Activated naive CD8-positive, alpha-beta T cell treated with anti-CD3 and anti-CD28 coated beads, Interleukin-2, amount 50 U/mL, for 24 hours (primary cell): ENCODE data around the gene HP1BP3.

Experiments used
- ATAC-seq: fragments of 150-1000 bp; cut with Tn5 transposase; one replicate; pipeline ENCODE4 v1.10.0; 2021
- DNase-seq: peaks from one replicate; pipeline ENCODE4 v3.0.0; 2021
- H3K27ac Mint-ChIP-seq: one replicate; pipeline ENCODE4 v1.8.0; 2021; ENCODE audit warnings: mild to moderate bottlenecking, mixed read lengths
- H3K27me3 Mint-ChIP-seq: one replicate; pipeline ENCODE4 v1.8.0; 2021; ENCODE audit warnings: mixed read lengths
- H3K36me3 Mint-ChIP-seq: one replicate; pipeline ENCODE4 v1.8.0; 2021; ENCODE audit warnings: low read depth, mixed read lengths
- H3K4me1 Mint-ChIP-seq: one replicate; pipeline ENCODE4 v1.8.0; 2021; ENCODE audit warnings: mixed read lengths
- H3K4me3 Mint-ChIP-seq: one replicate; pipeline ENCODE4 v1.8.0; 2021; ENCODE audit warnings: mild to moderate bottlenecking, moderate library complexity, mixed read lengths
- H3K9me3 Mint-ChIP-seq: one replicate; pipeline ENCODE4 v1.8.0; 2021; ENCODE audit warnings: mixed read lengths

Gene HP1BP3

DNA sequence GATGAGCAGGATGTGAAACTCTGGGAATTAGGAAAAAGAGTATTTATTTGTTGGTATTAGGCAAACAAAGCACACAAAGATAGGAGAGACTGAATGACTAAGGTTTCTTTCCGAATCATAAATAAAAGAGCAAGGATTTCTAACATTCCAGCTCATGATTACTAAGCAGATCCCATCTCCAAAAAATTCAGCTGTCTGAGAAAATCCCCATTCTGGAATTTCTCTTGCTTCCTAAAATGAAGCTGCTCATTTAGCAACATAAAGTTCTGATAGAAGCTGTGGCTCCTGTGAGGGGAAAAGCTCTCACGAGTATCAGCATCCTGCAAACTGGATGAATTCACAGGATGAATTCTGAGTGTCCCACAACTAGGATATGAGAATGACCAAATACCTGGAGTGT is 47.9 kb downstream of the HP1BP3 start:
- Mint-ChIP-seq H3K9me3 (no peaks in the 10 kb centered on the region), H3K27ac (no peak overlapping the region), H3K27me3 (no peaks in the 10 kb centered on the region), H3K4me1 (no peaks in the 10 kb centered on the region), H3K36me3 (peaks cover 28% of the 10 kb centered on the region), H3K4me3 (no peak overlapping the region)
- ATAC-seq (no peak), DNase-seq (no peak)

DNA sequence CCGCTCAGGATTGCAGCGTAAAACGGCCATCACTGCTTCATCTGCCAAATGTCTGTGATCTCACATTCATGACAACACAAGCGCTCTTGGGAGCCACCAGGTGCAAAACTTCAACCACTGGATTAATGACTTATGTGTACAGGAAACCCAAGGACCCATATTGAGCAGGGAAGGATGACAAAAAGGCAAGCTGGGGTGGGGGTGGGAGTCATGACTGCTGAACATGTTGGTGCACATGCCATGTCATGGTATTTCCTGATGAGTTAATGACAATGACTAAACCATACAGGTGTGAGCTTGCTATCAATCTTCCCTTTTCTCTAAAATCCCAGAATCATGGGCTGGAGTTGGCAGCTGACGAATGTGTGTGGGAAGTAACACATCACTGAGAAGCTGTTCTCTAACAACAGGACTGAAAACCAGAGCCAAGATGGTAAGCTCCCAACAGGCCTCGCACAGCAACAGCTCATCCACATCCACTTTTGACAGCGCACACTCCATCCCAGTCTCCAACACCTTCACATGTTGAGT is 51.5 kb downstream of the HP1BP3 start:
- no peak overlapping the region for H3K4me3 Mint-ChIP-seq
- H3K36me3 Mint-ChIP-seq, result peaks cover 10% of the 10 kb centered on the region
- H3K27me3 Mint-ChIP-seq, result peaks cover 8% of the 10 kb centered on the region
- DNase-seq, result no peak
- H3K4me1 Mint-ChIP-seq, result peaks cover 21% of the 10 kb centered on the region
- no peaks in the 10 kb centered on the region for H3K9me3 Mint-ChIP-seq
- no peak for ATAC-seq
- no peak overlapping the region for H3K27ac Mint-ChIP-seq

DNA sequence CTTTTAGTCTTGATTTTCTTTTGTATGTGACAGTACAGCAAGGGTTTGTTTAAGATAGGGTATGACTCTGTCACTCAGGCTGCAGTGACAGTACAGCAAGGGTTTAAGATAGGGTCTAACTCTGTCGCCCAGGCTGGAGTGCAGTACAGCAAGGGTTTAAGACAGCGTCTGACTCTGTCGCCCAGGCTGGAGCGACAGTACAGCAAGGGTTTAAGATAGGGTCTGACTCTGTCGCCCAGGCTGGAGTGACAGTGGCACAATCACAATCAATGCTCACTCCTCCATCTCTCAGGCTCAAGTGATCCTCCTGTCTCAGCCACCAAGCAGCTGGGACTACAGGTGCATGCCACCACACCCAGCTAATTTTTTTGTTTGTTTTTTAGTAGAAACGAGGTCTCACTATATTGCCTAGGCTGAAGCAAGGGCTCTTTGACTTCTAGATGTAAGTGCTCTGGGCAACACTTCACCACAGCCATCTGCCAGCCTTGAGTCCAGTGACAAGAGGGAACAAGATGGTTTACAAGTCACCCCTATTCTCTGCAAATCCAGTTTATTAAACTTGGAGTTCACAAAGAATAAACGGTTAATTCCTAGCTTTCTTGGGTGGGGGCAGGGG is 53.6 kb downstream of the HP1BP3 start:
- Mint-ChIP-seq H3K4me1 (peaks cover 22% of the 10 kb centered on the region), H3K4me3 (peak overlapping the region; percentile 82), H3K27ac (peak overlapping the region; percentile 76), H3K9me3 (no peaks in the 10 kb centered on the region), H3K27me3 (peaks cover 25% of the 10 kb centered on the region), H3K36me3 (peaks cover 2% of the 10 kb centered on the region)
- DNase-seq, result no peak
- peak; percentile 25 for ATAC-seq

DNA sequence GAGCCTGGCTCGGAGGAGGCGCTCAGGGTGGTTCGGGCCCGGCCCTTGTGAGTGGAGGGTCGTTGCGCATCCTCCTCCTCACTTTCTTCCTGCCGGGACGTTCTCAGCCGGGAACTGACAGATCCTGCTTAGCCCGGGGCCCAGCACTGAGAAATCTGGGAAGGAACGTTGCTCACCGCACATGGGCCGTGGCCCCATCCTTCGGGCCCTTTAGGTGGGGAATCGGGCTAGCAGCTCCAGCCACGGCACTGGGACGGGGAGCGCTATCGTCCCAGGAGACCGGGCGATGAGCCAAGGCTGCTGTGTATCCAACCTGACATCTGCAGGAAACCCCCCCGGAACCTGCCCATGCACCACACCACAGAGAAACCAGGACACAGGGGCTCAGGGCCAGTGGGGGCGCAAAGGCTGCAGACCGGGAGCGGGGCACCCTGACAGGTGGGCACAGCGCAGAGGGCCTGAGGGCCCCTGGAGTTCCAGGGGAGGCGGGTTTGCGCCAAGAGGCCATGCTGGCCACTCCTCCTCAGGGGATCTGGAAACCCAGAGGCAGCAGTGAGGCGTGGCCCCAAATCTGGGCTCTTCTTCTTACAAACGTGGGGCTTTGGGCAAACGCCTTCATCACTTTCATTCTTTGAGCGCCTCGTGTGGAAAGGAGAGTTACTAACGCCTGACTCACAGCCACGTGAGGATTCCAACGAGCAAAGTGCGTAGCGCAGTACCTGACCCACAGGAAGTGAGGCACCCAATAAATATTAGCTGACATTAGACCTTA is 54.3 kb downstream of the HP1BP3 start, which contains the start of gene SH2D5:
SH2D5 (minus strand) TSS at position 116 of the 772 bp plus-strand sequence. CDS start 4,659 bp downstream, outside the sequence.
- H3K4me1 Mint-ChIP-seq, result peaks cover 22% of the 10 kb centered on the region
- DNase-seq, result peak; percentile 73
- peak within 1 kb of the TSS; percentile 76 for H3K27ac Mint-ChIP-seq
- H3K36me3 Mint-ChIP-seq, result peaks cover 2% of the 10 kb centered on the region
- ATAC-seq, result peak; percentile 79
- no peaks in the 10 kb centered on the region for H3K9me3 Mint-ChIP-seq
- H3K4me3 Mint-ChIP-seq, result peak within 1 kb of the TSS; percentile 82
- peaks cover 30% of the 10 kb centered on the region for H3K27me3 Mint-ChIP-seq

DNA sequence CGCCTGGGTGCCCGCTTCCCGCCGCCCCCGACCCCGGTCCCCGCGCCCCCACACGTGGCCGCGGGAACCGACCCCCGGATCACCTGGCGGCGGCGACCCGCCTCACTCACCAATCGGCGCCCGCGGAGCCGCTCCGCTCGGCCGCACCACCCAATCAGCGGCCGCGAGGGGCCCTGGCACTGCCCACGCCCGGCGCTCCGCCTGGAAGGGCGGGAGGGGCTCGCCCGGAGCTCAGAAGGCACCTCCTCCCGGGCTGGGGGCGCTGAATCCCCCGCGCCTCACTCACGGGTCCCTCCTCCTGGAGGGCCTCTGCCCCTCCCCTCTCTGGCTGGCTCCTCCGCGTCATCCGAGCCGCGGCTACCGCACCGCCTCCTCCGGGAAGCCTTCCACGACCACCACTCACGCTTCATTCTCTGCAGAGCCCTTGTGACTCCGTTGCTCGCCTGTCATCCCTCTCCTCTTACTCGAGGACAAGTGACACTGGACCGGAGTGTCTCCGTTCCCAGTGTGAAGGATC is 55.0 kb downstream of the HP1BP3 start:
- H3K27ac Mint-ChIP-seq, result peak overlapping the region; percentile 76
- no peaks in the 10 kb centered on the region for H3K9me3 Mint-ChIP-seq
- H3K36me3 Mint-ChIP-seq, result peaks cover 2% of the 10 kb centered on the region
- DNase-seq, result peak; percentile 70
- ATAC-seq, result peak; percentile 56
- H3K27me3 Mint-ChIP-seq, result peaks cover 30% of the 10 kb centered on the region
- peaks cover 22% of the 10 kb centered on the region for H3K4me1 Mint-ChIP-seq
- H3K4me3 Mint-ChIP-seq, result peak overlapping the region; percentile 82

DNA sequence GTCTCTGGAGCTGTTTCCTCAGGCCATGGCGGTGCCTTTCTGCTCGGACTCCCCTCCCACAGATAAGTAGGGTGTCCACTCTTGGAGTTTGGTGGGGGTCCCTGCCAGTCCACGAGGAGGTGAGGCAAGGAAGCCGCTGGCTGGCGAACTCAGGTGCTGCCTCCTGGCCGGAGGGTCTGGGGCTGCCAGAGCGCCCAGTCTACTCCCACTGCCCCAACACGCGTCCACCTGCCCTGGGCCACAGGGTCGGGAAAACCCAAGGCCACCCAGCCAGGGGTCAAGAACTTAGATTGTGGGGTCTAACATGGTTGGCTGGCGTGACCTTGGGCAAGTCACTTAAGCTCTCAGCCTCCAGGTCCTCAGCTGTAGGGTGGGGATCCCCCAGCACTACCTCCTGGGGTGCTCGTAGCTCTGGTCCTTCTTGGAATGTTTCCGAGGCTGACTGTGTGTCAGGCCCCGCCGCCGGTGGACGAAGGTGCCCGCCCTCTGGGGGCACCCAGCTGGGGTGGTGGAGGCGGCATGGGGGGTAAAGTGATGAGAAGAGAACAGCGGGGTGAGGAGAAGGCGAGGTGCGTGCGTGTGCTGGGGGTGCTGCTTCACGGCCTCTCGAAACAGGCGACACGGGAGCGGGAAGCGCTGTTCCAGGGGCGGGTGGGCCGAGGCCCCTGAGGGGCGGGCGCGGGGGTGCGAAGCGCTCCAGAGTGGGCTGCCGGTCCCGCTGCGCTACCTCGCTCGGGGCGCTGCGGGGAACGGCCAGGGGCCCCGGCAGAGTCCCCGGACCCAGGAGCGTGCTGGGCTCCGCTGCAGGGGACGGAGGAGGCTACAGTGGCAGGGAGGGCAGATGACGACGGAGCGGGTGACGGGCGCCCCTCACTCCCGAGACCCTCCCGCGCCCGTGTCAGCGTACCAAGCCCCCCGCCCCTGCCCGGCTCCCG is 55.8 kb downstream of the HP1BP3 start:
- peaks cover 30% of the 10 kb centered on the region for H3K27me3 Mint-ChIP-seq
- peaks cover 2% of the 10 kb centered on the region for H3K36me3 Mint-ChIP-seq
- ATAC-seq, result no peak
- H3K9me3 Mint-ChIP-seq, result no peaks in the 10 kb centered on the region
- DNase-seq, result no peak
- H3K4me1 Mint-ChIP-seq, result peaks cover 22% of the 10 kb centered on the region
- no peak overlapping the region for H3K27ac Mint-ChIP-seq
- peak overlapping the region; percentile 55 for H3K4me3 Mint-ChIP-seq

DNA sequence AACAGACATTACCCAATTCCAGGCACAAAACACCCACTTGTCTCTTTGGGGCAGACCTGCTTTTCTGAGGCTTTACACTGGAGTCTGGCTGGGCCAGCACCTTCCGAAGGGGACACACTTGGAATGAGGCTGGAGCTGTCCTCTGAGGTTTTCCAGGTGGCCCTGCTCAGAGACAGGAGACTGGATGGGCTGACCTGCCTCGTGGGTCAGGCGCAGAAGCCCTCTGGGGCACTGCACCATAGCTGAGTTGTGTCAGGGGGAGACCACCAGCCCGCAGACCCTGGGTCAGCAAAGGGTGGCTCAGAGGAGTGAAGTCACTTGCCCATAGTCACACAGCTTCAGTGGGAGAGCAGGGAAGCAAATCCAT is 56.4 kb downstream of the HP1BP3 start:
- DNase-seq, result no peak
- Mint-ChIP-seq H3K27ac (no peak overlapping the region), H3K9me3 (no peaks in the 10 kb centered on the region), H3K4me1 (peaks cover 22% of the 10 kb centered on the region), H3K27me3 (peaks cover 30% of the 10 kb centered on the region), H3K36me3 (no peaks in the 10 kb centered on the region), H3K4me3 (no peak overlapping the region)
- no peak for ATAC-seq

DNA sequence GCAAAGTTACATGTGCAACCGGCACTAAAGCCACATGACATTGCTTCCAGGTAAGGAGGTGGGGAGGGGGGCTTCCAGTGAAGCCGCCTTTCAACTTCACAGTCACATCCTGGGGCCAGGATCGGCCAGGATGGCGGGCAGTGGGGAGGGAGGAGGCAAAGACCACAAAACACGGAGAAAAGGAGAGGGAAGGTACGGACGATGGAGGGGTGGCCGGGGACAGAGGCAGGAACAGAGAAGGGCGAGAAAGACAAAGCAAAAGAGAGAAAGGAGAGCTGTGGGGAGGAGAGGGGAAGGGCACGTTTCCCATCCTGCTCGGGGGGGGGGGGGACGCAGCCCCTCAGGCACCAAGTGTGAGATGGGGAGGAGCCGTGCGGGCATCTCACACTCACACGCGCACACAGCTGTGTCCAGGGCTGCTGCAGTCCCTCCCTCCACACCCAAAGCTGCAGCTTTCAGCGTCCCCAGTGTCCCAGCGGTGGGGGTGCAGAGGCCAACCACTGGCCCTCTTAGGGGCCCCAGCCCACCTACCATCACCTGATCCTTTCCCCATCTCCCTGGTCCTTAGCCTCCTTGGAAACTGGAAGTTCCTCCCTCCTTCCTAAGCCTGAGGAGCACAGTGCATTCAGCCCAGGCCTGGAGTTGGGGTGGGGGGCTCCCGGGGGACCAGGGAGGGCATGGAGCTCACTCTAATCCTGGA is 57.0 kb downstream of the HP1BP3 start:
- DNase-seq (no peak), ATAC-seq (no peak)
- no peak overlapping the region for H3K4me3 Mint-ChIP-seq
- H3K27me3 Mint-ChIP-seq, result peaks cover 30% of the 10 kb centered on the region
- no peaks in the 10 kb centered on the region for H3K9me3 Mint-ChIP-seq
- no peak overlapping the region for H3K27ac Mint-ChIP-seq
- H3K4me1 Mint-ChIP-seq, result peaks cover 22% of the 10 kb centered on the region
- no peaks in the 10 kb centered on the region for H3K36me3 Mint-ChIP-seq

DNA sequence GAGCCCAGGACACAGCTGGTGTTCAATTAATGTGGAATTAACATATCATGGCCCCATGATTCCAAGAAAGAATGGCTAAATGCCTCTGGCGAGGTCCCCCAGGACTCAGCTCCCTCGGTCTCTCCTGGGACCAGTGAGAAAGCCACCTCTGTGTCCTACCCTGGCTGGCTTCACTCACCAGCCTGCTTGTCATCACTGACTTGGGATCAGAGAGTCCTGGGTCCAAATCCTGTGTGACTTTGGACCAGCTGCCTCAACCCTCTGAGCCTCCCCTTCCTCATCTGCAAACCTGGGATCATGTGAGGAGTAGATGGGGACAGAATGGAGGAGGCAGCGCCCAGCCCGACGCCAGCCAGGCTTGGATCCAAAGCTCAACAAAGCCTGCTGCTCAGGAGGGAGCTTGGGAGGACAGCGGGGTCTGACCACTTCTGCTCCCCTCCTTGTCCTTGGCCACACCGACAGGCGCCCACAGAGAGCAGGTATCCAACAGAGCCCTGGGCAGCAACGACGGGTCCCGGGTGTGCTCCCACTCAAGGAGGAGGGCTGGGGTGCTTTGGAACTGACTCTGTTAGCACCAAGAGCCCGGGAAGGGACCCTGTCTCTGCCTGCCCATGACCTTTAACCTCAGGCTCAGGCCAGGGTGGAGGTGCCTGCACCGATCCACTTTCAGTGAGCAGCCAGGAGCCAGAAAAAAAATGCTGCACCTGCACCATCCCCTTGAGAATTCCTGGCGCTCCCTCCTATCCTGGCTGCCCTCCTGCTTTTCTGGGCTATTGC is 57.8 kb downstream of the HP1BP3 start:
- H3K27me3 Mint-ChIP-seq, result peaks cover 30% of the 10 kb centered on the region
- ATAC-seq (no peak), DNase-seq (no peak)
- H3K4me1 Mint-ChIP-seq, result peaks cover 22% of the 10 kb centered on the region
- H3K27ac Mint-ChIP-seq, result no peak overlapping the region
- no peak overlapping the region for H3K4me3 Mint-ChIP-seq
- H3K36me3 Mint-ChIP-seq, result no peaks in the 10 kb centered on the region
- H3K9me3 Mint-ChIP-seq, result no peaks in the 10 kb centered on the region

DNA sequence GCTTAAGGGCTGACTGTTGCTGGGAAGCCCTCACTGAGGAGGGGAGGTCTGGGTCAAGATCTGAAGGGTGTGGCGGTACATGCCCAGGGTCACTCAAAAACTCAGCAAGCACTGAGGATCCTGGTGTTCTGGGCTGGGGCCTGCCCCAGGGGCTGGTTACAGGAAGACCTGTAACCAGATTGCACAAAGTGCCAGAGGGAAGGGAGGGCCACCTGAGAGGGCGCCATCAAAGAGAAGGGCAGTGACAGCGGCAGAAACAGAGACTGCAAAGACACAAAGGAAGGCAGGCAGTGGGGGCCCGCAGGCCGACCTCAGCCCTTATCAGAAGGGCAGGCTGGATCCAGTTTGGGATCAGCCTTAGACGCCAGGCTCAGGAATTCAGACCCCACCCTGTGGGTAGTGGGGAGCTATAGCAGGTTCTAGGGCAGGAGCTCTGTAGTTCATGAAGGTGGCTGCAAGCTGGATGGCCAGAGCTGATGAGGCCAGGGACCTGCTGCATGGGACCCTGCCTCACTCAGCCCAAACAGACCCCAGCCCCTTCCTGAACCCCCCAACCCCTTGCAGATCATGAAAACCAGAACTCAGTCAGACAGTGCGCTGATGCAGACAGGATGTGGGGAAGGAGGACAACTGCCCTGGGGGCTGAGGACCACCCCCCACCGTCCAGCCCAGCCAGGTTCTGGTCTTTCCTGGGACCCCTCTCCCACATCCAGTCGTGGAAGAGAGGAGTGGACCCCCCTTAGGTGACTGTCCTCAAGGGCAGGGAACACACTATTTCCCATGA is 58.5 kb downstream of the HP1BP3 start:
- Mint-ChIP-seq H3K4me3 (no peak overlapping the region), H3K9me3 (no peaks in the 10 kb centered on the region), H3K27ac (no peak overlapping the region), H3K36me3 (no peaks in the 10 kb centered on the region), H3K4me1 (peaks cover 22% of the 10 kb centered on the region), H3K27me3 (peaks cover 30% of the 10 kb centered on the region)
- DNase-seq (no peak), ATAC-seq (no peak)

DNA sequence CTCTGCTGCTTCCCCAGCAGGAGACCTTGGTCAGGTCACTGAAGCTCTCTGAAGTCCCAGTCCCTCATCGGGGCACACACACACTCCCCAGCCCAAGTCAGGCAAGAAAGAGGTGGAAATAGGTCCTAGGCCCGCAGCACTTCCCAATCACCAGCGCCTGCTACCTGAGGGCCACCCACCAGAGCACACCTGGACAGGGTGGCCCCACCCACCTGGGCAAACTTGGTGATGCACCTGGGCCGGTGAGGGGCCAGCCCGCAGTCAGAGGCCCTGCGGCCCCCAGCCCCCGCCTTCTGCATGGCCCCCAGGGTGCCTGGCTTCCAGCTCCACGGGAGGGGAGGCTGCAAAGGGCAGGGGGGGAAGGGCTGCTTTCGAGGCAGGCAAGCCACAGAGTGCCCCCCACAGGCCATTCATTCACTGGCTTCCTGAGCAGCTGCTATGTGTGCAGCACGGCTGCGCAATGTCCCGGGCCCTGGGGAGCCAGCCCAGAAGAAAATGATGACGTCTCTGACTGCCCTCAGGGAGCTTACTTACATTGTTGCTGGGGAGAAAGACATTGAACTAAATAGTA is 59.3 kb downstream of the HP1BP3 start:
- DNase-seq, result no peak
- peaks cover 14% of the 10 kb centered on the region for H3K4me1 Mint-ChIP-seq
- H3K9me3 Mint-ChIP-seq, result no peaks in the 10 kb centered on the region
- H3K4me3 Mint-ChIP-seq, result no peak overlapping the region
- peaks cover 30% of the 10 kb centered on the region for H3K27me3 Mint-ChIP-seq
- no peak for ATAC-seq
- H3K36me3 Mint-ChIP-seq, result no peaks in the 10 kb centered on the region
- no peak overlapping the region for H3K27ac Mint-ChIP-seq

DNA sequence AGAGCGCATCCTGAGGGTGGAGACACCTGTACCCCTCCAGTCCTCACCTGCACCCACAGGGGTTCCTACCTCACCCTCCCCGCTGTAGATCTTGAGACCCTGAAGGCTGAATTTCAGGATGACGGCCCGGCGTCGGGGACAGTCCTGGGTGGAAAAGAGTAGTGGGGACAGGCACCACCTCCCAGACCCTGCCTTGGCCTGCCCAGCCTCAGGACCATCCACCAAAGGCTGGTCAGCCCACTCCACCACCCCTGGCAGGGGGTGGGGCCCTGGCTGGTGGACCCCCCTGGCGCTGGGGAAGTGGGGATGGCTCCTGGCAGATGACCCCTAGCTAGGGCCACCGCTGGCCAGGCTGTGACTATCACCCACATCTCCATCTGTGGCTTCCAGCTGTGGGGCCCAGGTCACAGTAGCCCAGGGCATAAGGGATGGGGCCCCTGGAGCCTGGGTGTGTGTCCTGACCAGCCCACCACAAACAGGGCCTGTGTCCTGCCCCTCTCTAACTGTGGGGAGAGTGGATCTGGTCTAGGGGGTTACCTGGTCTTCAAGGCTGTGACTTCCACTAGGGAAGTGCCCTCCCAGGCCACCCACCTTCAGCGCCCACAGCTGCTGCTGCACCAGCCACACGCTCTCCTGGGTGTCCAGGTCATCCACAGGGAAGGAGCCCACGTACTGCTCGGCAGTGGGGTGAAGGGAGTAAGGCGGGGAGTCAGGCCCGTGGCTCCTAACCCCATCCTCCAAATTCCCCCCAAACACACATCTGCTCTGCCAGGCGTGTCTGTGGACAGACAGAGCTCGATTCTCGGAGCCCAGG is 60.0 kb downstream of the HP1BP3 start:
- no peak overlapping the region for H3K4me3 Mint-ChIP-seq
- no peaks in the 10 kb centered on the region for H3K36me3 Mint-ChIP-seq
- H3K4me1 Mint-ChIP-seq, result peaks cover 8% of the 10 kb centered on the region
- peaks cover 30% of the 10 kb centered on the region for H3K27me3 Mint-ChIP-seq
- no peak for ATAC-seq
- no peaks in the 10 kb centered on the region for H3K9me3 Mint-ChIP-seq
- no peak overlapping the region for H3K27ac Mint-ChIP-seq
- DNase-seq, result no peak
